Muscle layer of colon (tissue), 2 donors: ENCODE data around the gene GPR34.
"Not testable (repeated sequence)": the region's sequence is repeated elsewhere in the genome, so short reads cannot be mapped to it uniquely, and the experiment has no call there.

Experiments used
- H3K27ac ChIP-seq: one replicate; pipeline ENCODE4 v1.7.0; 2013; ENCODE audit warnings: low read depth, mild to moderate bottlenecking, low read length, moderate library complexity
- H3K27me3 ChIP-seq, 2 donors: one replicate each; pipeline ENCODE4 v1.7.0; 2013; ENCODE audit warnings: low read length in 2 of 2, mild to moderate bottlenecking in 2 of 2; ENCODE audit not compliant: insufficient read depth in 2 of 2, control insufficient read depth in 1 of 2
- H3K36me3 ChIP-seq: one replicate; pipeline ENCODE4 v1.7.0; 2013; ENCODE audit warnings: mild to moderate bottlenecking, low read length; ENCODE audit not compliant: insufficient read depth
- H3K4me1 ChIP-seq: one replicate; pipeline ENCODE4 v1.7.0; 2013; ENCODE audit warnings: mild to moderate bottlenecking, low read length; ENCODE audit not compliant: insufficient read depth
- H3K4me3 ChIP-seq, 2 donors: one replicate each; pipeline ENCODE4 v1.7.0; 2013; ENCODE audit warnings: low read length in 2 of 2, low read depth in 1 of 2, mild to moderate bottlenecking in 1 of 2, moderate library complexity in 1 of 2
- H3K9ac ChIP-seq: one replicate; pipeline ENCODE4 v1.7.0; 2013; ENCODE audit warnings: low read length
- H3K9me3 ChIP-seq: one replicate; pipeline ENCODE4 v1.7.0; 2013; ENCODE audit warnings: mild to moderate bottlenecking, low read length
- donor health status: abdominal sarcoma.
- donor health status: Adenocarcinoma of cecum.

The GPR34 gene

DNA sequence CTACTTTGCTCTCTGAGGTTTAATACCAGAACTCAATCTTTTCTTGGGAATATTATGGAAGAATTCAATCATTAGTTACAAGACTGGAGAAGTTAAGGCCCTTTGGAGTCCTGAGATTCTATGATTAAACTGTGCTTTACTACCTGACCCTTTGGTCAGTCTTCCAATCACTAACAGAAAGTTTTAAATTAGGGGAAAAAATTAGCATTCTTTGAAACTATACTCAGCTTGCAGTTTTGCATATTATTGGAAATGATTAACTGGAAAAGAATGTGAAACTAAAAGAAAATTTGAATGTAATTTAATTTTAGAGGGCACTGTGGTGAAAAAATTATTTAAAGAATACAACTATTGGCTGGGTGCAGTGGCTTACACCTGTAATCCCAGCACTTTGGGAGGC, 18.7 kb upstream of the GPR34 start:
- no peaks in the 10 kb centered on the region for H3K27me3 ChIP-seq
- peaks cover 5% of the 10 kb centered on the region for H3K4me1 ChIP-seq
- no peaks in the 10 kb centered on the region for H3K36me3 ChIP-seq
- no peak overlapping the region for H3K4me3 ChIP-seq
- H3K27ac ChIP-seq = no peak overlapping the region
- H3K9ac ChIP-seq = no peak overlapping the region
- H3K9me3 ChIP-seq = no peaks in the 10 kb centered on the region

DNA sequence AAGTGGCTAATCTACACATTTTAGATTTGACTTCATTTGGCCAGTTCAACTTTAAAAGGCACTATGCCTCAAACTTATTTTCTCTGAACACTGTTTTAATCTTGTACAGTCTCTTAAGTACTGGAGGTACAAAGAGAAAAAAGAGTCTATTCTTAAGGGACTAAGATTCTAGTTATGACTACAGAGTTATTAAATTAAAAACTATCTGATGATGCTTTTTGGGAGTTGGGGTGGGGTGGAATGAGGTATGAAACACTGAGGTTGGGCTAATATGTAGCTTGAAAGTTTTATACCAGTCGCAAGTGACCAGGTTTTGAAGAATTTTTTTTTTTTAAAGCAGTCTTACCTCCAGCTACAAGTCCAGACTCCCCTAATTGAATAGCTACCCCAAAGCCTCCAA, 17.7 kb upstream of the GPR34 start:
- Histone ChIP-seq H3K9me3 (no peaks in the 10 kb centered on the region), H3K27me3 (no peaks in the 10 kb centered on the region), H3K27ac (no peak overlapping the region), H3K4me3 (no peak overlapping the region), H3K4me1 (peaks cover 5% of the 10 kb centered on the region), H3K36me3 (no peaks in the 10 kb centered on the region), H3K9ac (no peak overlapping the region)

DNA sequence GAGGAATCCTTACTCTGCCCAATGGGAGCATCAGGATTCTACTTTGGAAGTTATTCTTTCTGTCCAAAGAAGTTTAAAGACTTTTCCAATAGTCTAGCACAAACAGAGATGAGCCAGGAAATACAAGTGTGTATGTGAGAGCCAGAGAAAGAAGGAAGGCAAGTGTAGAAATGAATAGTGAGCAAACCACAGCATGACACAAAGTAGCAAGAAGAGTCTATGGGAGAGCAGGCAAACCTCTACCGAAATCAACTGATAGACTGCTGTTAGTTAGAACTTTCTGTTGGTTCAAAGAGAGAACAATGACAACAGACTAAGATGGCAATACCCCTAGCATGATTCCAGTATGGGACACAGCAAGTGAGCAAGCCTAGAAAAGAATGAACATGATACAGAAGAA, 16.1 kb upstream of the GPR34 start:
- no peak overlapping the region for H3K27ac ChIP-seq
- no peak overlapping the region for H3K9ac ChIP-seq
- no peaks in the 10 kb centered on the region for H3K9me3 ChIP-seq
- no peaks in the 10 kb centered on the region for H3K36me3 ChIP-seq
- no peaks in the 10 kb centered on the region for H3K27me3 ChIP-seq
- no peaks in the 10 kb centered on the region for H3K4me1 ChIP-seq
- no peak overlapping the region for H3K4me3 ChIP-seq

DNA sequence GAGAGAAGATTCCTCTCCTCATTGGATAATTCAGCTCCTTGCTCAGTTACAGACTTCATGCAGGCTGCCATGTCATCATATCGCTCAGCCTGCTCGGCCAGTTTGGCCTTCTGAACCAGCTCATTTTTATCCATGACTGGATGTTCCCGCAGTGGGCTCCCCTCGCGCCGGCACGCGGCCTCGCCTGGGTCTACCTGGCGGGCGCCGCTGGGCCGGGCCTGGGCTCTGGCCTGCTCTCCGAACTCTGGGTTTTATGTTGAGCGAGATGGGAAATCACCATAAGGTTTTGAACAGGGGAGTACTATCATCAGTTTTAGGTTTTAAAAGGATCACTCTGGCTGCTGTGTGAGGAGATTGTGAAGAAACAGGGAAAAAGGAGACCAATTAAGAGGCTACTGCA, 12.4 kb upstream of the GPR34 start:
- H3K4me3 ChIP-seq, H3K27me3 ChIP-seq, H3K27ac ChIP-seq, H3K9me3 ChIP-seq, H3K4me1 ChIP-seq, H3K36me3 ChIP-seq, H3K9ac ChIP-seq: not testable (repeated sequence)

DNA sequence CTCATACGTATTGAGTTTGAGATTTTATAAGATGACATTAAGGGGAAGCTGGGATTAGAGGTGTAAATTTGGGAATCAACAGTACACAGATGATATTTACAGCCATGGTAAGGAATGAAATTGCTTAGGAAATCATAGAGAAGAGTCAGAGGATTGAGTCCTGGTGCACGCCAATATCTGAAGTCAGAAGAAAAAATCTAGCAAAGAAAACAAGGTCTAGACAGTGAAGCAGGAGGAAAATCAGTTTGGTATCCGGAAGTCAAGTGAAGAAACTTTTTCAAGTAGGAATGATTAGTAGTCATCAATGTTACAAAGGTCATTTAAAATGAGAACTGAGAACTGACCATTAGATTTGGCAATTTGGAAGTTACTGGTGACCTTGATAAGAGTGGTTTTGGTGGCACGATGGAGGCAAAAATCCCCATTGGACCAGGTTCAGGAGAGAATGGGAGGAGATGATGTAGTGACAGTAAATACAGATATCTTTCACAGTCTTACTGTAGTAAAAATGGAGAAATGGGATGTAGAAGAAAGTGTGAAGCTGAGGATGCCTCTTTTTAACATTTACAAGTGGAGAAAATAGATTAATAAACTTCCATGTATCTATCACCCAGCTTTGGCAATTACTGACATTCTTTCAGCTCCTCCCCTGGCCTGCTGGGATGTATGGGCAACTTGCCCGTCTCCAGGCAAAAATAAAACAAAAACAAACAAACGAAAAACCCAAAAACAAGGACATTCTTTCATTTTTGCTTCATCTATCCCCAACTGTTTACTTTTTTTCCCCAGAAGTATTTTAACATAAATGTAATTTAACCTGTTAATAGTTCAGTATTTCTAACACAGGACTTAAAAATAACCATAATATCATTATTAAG, 11.4 kb upstream of the GPR34 start:
- H3K4me3 ChIP-seq = no peak overlapping the region
- no peaks in the 10 kb centered on the region for H3K27me3 ChIP-seq
- H3K9me3 ChIP-seq = no peaks in the 10 kb centered on the region
- no peak overlapping the region for H3K9ac ChIP-seq
- H3K36me3 ChIP-seq = no peaks in the 10 kb centered on the region
- no peak overlapping the region for H3K27ac ChIP-seq
- H3K4me1 ChIP-seq = no peaks in the 10 kb centered on the region

DNA sequence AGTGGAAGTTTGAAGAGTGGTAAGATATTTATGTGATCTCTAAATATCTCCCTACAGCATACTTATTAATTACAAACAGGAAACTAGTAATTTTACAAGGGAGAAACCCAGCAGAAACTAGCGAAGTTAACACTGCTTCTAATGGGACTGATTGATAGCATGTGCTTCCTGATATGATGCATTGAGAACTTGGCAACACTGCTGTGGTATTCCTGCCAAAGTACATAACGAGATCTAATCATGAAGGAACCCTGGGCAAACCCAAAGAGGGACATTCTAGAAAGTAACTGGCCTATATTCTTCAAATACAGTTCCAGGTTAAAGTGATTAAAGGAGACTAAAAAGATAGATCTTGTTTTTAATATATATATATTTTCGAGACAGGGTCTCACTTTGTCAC, 4.6 kb upstream of the GPR34 start:
- H3K27ac ChIP-seq = no peak overlapping the region
- no peaks in the 10 kb centered on the region for H3K27me3 ChIP-seq
- no peak overlapping the region for H3K4me3 ChIP-seq
- H3K9ac ChIP-seq = no peak overlapping the region
- H3K9me3 ChIP-seq = no peaks in the 10 kb centered on the region
- H3K36me3 ChIP-seq = no peaks in the 10 kb centered on the region
- H3K4me1 ChIP-seq = no peaks in the 10 kb centered on the region

GRCh38 chrX:41684940-41685339, 3.8 kb upstream of the GPR34 start:
- Histone ChIP-seq H3K9ac (no peak overlapping the region), H3K27ac (no peak overlapping the region), H3K27me3 (no peaks in the 10 kb centered on the region), H3K9me3 (no peaks in the 10 kb centered on the region), H3K4me3 (no peak overlapping the region), H3K36me3 (no peaks in the 10 kb centered on the region), H3K4me1 (no peaks in the 10 kb centered on the region)

GRCh38 chrX:41686788-41687187, 2.0 kb upstream of the GPR34 start:
- Histone ChIP-seq H3K27me3 (no peaks in the 10 kb centered on the region), H3K27ac (no peak overlapping the region), H3K4me3 (no peak overlapping the region), H3K9me3 (no peaks in the 10 kb centered on the region), H3K36me3 (no peaks in the 10 kb centered on the region), H3K9ac (no peak overlapping the region), H3K4me1 (no peaks in the 10 kb centered on the region)

DNA sequence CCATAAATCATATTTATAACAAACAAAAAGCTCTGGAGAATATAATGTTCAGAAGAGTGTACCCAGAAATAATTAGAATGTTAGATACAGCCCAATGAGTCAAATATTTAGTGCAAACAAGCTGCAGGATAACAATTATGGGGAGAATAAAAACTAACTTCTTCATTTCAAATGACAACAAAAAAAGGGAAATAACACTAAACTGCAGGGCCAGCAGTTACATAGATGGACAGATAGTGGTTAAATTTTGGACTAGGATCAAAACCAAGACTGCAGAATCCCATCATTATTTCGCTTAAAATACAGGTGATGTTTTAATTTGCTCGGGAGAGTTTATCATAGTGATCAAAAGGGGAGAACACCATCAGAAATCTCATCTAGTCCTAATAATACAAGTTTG, 617 bp upstream of the GPR34 start:
- Histone ChIP-seq H3K4me3 (no peak overlapping the region), H3K4me1 (no peaks in the 10 kb centered on the region), H3K27me3 (no peaks in the 10 kb centered on the region), H3K9ac (no peak overlapping the region), H3K36me3 (no peaks in the 10 kb centered on the region), H3K27ac (no peak overlapping the region), H3K9me3 (no peaks in the 10 kb centered on the region)

DNA sequence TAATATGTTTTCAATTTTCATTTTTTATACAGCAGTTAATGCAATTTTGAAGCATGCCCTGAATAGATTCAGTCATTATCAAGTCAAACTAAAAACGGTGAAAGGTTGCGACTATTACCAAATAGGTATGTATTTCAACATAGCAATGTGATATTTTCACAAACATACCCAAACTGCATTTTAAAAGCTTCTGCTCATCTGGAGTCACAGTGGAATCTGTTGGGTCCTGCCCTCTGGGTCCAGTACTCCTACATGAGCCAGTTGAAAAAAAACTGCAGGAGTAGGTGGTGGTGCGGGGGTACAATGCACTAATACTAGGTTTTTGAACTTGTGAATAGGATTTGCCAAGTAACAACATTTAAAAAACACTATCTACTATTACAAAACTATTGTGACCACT, 938 bp downstream of the GPR34 start:
- H3K27ac ChIP-seq = no peak overlapping the region

DNA sequence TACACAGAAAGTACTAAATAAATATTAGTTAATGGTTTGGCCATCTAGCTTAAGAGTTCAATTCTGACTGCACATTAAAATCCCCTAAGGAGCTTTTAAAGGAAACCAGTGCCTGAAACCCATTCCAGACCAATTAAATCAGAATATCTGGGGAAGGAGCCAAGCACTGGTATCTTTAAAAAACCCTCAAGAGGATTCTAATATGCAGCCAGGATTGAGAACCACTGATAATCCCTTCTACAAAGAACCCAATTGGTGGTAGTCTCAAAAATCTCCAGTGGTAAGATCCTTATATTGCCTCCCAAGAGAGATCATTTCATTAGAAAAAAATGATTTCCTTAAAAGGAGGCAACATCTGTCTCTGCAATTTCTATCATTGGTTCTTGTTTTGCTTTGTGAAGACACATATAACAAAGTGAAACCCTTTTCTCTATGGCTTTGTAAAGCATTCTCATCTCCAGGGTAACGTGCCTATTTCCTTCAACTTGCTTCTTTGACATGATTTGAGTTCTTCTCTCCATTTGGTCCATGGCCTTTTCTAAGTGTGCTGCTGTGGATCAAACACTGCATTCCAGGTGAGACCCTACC, 3.5 kb downstream of the GPR34 start:
- no peaks in the 10 kb centered on the region for H3K36me3 ChIP-seq
- no peak overlapping the region for H3K27ac ChIP-seq
- H3K4me3 ChIP-seq = no peak overlapping the region
- H3K9me3 ChIP-seq = no peaks in the 10 kb centered on the region
- no peaks in the 10 kb centered on the region for H3K4me1 ChIP-seq
- no peak overlapping the region for H3K9ac ChIP-seq
- no peaks in the 10 kb centered on the region for H3K27me3 ChIP-seq

More for the DNA sequence above, 938 bp downstream of the GPR34 start:
- H3K27me3 ChIP-seq = no peaks in the 10 kb centered on the region
- H3K9me3 ChIP-seq = no peaks in the 10 kb centered on the region
- H3K4me1 ChIP-seq = no peaks in the 10 kb centered on the region
- no peak overlapping the region for H3K4me3 ChIP-seq
- H3K36me3 ChIP-seq = no peaks in the 10 kb centered on the region
- H3K9ac ChIP-seq = no peak overlapping the region

DNA sequence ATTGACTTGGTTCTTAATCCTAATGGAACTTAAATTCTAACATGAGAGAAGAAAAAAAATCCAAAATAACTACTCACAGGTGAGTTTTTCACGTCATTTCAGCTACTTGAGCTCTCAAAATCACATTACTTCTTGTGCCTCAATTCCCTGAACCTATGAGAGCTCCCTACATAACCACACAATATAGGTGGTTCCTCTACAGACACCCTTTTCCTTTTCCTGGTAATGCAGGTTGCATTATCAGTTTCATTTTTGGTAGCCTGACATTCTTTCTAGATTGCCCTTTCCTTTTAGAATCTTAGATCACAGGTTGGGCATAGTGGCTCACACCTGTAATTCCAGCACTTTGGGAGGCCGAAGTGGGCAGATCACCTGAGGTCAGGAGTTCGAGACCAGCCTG, 4.3 kb downstream of the GPR34 start:
- no peak overlapping the region for H3K9ac ChIP-seq
- H3K4me1 ChIP-seq = no peaks in the 10 kb centered on the region
- H3K4me3 ChIP-seq = no peak overlapping the region
- no peaks in the 10 kb centered on the region for H3K9me3 ChIP-seq
- H3K27ac ChIP-seq = no peak overlapping the region
- H3K27me3 ChIP-seq = no peaks in the 10 kb centered on the region
- H3K36me3 ChIP-seq = no peaks in the 10 kb centered on the region
